Neural progenitor cell (in vitro differentiated cells): Measurements from ENCODE around the gene ASXL2. TPM values are rescaled to one million over a fixed set of nuclear protein-coding genes. Genes with fewer than 3 reads are reported as not detected.
A peak's percentile ranks its signal among the peaks of the same experiment; 100 is the strongest.

ENCODE experiments used
- DNase-seq: peaks from one replicate; pipeline ENCODE4 v3.0.0-alpha.2; 2016; ENCODE audit warnings: low spot score
- H2AFZ ChIP-seq: fragments of 200-600 bp; sonication (generic); replicated peaks from 2 replicates; pipeline ENCODE4 v1.6.1; 2016; ENCODE audit warnings: antibody characterized with exemption
- H3F3A ChIP-seq: fragments of 200-600 bp; sonication (generic); 2 replicates; pipeline ENCODE4 v1.6.1; 2016; ENCODE audit warnings: antibody characterized with exemption, low read depth
- H3K27ac ChIP-seq: fragments of 200-600 bp; sonication (generic); 2 replicates; pipeline ENCODE4 v1.5.1; 2016; ENCODE audit warnings: mild to moderate bottlenecking
- H3K27me3 ChIP-seq: fragments of 200-600 bp; sonication (generic); 2 replicates; pipeline ENCODE4 v1.6.1; 2016; ENCODE audit warnings: mild to moderate bottlenecking, moderate library complexity
- H3K36me3 ChIP-seq: fragments of 200-600 bp; sonication (generic); 2 replicates; pipeline ENCODE4 v1.5.1; 2016
- H3K4me1 ChIP-seq: fragments of 200-600 bp; sonication (generic); 2 replicates; pipeline ENCODE4 v1.6.1; 2016; ENCODE audit warnings: mixed run types
- H3K4me2 ChIP-seq: fragments of 200-600 bp; sonication (generic); 2 replicates; pipeline ENCODE4 v1.6.1; 2016
- H3K4me3 ChIP-seq: fragments of 200-600 bp; sonication (generic); 2 replicates; pipeline ENCODE4 v1.5.1; 2016
- H3K79me2 ChIP-seq: fragments of 200-600 bp; sonication (generic); 2 replicates; pipeline ENCODE4 v1.6.1; 2016; ENCODE audit warnings: low read depth
- H3K9ac ChIP-seq: fragments of 200-600 bp; sonication (generic); 2 replicates; pipeline ENCODE4 v1.6.1; 2016
- H3K9me3 ChIP-seq: fragments of 200-600 bp; sonication (generic); 2 replicates; pipeline ENCODE4 v1.5.1; 2016; ENCODE audit warnings: low read depth
- H4K20me1 ChIP-seq: fragments of 200-600 bp; sonication (generic); 2 replicates; pipeline ENCODE4 v1.6.1; 2016; ENCODE audit warnings: low read depth
- H3K27ac Mint-ChIP-seq: 3 replicates; pipeline ENCODE4 v1.8.0; 2021; ENCODE audit warnings: mixed read lengths
- H3K27me3 Mint-ChIP-seq: 2 replicates; pipeline ENCODE4 v1.8.0; 2022; ENCODE audit warnings: low read depth, mild to moderate bottlenecking, inconsistent platforms, moderate library complexity, mixed read lengths; ENCODE audit not compliant: insufficient read depth
- H3K36me3 Mint-ChIP-seq: 3 replicates; pipeline ENCODE4 v1.8.0; 2021; ENCODE audit warnings: mixed read lengths
- H3K4me1 Mint-ChIP-seq: 3 replicates; pipeline ENCODE4 v1.8.0; 2021; ENCODE audit warnings: mixed read lengths
- H3K4me3 Mint-ChIP-seq: 3 replicates; pipeline ENCODE4 v1.8.0; 2021; ENCODE audit warnings: mild to moderate bottlenecking, moderate library complexity, mixed read lengths
- H3K9me3 Mint-ChIP-seq: 3 replicates; pipeline ENCODE4 v1.8.0; 2020; ENCODE audit warnings: mixed read lengths
- EZH2 ChIP-seq: fragments of 200-600 bp; sonication (generic); IDR thresholded peaks from 2 replicates; pipeline ENCODE4 v1.6.1; 2017; ENCODE audit warnings: antibody characterized with exemption, mild to moderate bottlenecking, moderate library complexity
- EZH2phosphoT487 ChIP-seq: fragments of 200-600 bp; sonication (generic); IDR thresholded peaks from 2 replicates; pipeline ENCODE4 v1.6.1; 2017; ENCODE audit warnings: antibody characterized with exemption
- total RNA-seq: library from RNA; depleted of rRNA; stranded (reverse); fragments of >200 nt; gene quantifications from 2 replicates; pipeline ENCODE4 v1.2.3, GENCODE V29; 2015; ENCODE audit warnings: low replicate concordance
- TF ChIP-seq, protein P1 (sequence below): fragments of 200-600 bp; sonication (generic); IDR thresholded peaks from 2 replicates; pipeline ENCODE4 v1.5.1; 2017; ENCODE audit warnings: antibody characterized with exemption, mild to moderate bottlenecking

The ASXL2 gene
- total RNA-seq, 1 donor from 2014 or later = 8.7 TPM

DNA sequence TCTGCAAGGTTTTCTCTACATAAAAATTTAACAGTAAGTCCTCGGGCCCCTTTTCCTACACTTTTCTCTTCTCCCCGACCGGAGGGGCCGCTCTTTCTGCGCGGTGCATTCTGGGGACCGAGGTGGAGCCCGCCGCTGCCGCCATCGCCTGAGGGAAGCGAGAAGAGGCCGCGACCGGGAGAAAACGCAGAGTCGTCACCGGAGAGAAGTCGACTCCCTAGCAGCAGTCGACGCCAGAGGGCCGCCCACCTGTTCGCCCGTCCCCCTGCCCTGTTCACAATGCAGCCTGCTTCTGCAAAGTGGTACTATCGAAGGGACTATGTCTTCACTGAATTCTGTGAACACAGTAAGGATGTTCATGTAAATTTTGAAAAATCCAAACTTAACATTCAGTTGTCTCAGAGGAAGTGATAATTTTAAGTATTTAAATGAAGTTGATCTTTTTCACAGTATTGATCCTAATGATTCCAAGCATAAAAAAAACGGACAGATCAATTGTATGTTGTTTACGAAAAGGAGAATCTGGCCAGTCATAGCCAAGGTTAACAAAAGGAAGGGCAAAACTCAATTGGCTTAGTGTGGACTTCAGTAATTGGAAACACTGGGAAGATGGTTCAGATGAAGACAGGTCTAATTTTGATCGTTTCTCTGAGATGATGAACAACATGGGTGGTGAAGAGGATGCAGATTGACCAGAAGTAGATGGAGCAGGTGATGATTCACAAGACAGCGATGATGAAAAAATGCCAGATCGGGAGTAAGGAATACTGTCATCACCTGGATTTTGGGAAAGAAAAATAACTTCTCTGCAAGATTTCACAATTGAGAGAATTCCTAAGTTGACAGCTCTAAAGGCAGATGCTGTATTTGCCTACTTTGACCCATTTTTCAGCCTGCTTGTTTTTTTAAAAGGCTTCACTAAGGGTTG is 55.8 kb downstream of the ASXL2 start:
- peaks cover 3% of the 10 kb centered on the region for H3K36me3 Mint-ChIP-seq
- Histone ChIP-seq H3K4me2 (no peak overlapping the region), H4K20me1 (no peaks in the 10 kb centered on the region), H3K27ac (no peak overlapping the region), H3K4me3 (no peak overlapping the region), H3K9ac (no peak overlapping the region), H3K36me3 (no peaks in the 10 kb centered on the region), H3K27me3 (no peaks in the 10 kb centered on the region), H3K9me3 (no peaks in the 10 kb centered on the region), H3K79me2 (peaks cover 17% of the 10 kb centered on the region), H2AFZ (no peak overlapping the region), H3K4me1 (peaks cover 9% of the 10 kb centered on the region), H3F3A (peaks cover 5% of the 10 kb centered on the region)
- peak; percentile 28 for DNase-seq
- H3K27me3 Mint-ChIP-seq = no peaks in the 10 kb centered on the region
- H3K4me1 Mint-ChIP-seq = no peaks in the 10 kb centered on the region
- no peak overlapping the region for H3K4me3 Mint-ChIP-seq
- no peaks in the 10 kb centered on the region for H3K9me3 Mint-ChIP-seq
- TF ChIP-seq, protein P1, sequence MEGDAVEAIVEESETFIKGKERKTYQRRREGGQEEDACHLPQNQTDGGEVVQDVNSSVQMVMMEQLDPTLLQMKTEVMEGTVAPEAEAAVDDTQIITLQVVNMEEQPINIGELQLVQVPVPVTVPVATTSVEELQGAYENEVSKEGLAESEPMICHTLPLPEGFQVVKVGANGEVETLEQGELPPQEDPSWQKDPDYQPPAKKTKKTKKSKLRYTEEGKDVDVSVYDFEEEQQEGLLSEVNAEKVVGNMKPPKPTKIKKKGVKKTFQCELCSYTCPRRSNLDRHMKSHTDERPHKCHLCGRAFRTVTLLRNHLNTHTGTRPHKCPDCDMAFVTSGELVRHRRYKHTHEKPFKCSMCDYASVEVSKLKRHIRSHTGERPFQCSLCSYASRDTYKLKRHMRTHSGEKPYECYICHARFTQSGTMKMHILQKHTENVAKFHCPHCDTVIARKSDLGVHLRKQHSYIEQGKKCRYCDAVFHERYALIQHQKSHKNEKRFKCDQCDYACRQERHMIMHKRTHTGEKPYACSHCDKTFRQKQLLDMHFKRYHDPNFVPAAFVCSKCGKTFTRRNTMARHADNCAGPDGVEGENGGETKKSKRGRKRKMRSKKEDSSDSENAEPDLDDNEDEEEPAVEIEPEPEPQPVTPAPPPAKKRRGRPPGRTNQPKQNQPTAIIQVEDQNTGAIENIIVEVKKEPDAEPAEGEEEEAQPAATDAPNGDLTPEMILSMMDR = no peak
- no peak overlapping the region for H3K27ac Mint-ChIP-seq

DNA sequence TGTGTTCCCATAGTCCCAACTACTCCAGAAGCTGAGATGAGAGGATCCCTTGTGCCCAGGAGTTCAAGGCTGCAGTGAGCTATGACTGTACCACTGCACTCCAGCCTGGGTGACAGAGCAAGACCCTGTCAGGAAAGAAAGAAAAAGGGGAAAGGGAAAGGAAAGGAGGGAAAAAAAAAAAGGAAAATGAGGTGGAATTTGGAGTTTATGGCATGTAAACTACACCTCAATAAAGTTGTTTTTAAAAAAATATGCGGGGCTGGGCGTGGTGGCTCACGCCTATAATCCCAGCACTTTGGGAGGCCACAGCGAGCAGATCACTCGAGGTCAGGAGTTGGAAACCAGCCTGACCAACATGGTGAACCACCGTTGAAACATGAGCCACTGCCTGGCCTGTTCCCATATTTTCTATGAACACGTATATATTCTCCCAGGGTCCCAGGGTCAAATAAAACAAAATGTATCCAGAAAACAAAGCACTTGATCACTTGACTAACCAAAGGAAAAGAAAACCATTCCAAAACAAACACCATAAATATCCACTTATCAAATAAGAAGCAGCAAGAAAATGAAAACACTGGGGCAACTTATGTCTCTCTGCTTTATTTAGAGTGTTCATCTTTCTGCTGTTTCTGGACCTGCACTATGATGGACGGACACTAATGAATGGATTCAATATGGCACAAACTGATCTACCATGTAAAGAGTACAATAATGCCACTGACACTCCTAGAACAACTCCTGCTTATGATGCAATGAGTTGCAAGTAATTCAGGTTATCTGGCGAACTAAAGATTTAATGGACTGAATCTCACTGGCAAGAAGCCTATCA is 56.8 kb downstream of the ASXL2 start:
- no peak overlapping the region for H3K9ac ChIP-seq
- H2AFZ ChIP-seq = no peak overlapping the region
- H3K36me3 ChIP-seq = no peaks in the 10 kb centered on the region
- no peaks in the 10 kb centered on the region for H3K9me3 Mint-ChIP-seq
- H3K4me2 ChIP-seq = no peak overlapping the region
- no peaks in the 10 kb centered on the region for H4K20me1 ChIP-seq
- no peak overlapping the region for H3K27ac ChIP-seq
- DNase-seq = no peak
- no peaks in the 10 kb centered on the region for H3K27me3 ChIP-seq
- H3K4me1 ChIP-seq = peaks cover 9% of the 10 kb centered on the region
- TF ChIP-seq EZH2phosphoT487 = no peak
- TF ChIP-seq EZH2 = no peak
- H3K4me1 Mint-ChIP-seq = no peaks in the 10 kb centered on the region
- H3K9me3 ChIP-seq = no peaks in the 10 kb centered on the region
- peak overlapping the region; percentile 57 for H3K27ac Mint-ChIP-seq
- H3K4me3 Mint-ChIP-seq = no peak overlapping the region
- peaks cover 17% of the 10 kb centered on the region for H3K79me2 ChIP-seq
- peaks cover 5% of the 10 kb centered on the region for H3F3A ChIP-seq
- no peaks in the 10 kb centered on the region for H3K27me3 Mint-ChIP-seq
- H3K36me3 Mint-ChIP-seq = peaks cover 3% of the 10 kb centered on the region
- H3K4me3 ChIP-seq = no peak overlapping the region

DNA sequence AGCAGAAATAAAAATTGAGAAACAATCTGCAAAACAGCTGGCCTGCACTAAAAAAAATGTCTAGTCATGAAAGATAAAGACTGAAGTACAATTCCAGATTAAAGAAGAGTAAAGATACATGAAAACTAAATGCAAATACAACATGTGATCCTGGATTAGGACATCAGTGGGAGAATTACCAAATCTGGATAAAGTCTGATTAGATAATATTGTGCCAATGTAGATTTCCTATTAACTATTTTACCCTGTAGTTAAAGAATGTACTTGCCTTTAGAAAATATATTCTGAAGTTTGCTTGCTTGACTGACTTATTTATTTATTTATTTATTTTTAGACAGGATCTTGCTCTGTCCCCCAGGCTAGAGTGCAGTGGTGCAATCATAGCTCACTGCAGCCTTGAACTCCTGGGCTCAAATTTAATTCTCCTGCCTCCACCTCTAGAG is 58.7 kb downstream of the ASXL2 start:
- H3K27me3 ChIP-seq = no peaks in the 10 kb centered on the region
- no peak for DNase-seq
- H3K4me1 ChIP-seq = peaks cover under 1% of the 10 kb centered on the region
- H2AFZ ChIP-seq = no peak overlapping the region
- Mint-ChIP-seq H3K27me3 (no peaks in the 10 kb centered on the region), H3K36me3 (peaks cover 3% of the 10 kb centered on the region), H3K9me3 (no peaks in the 10 kb centered on the region), H3K4me3 (no peak overlapping the region), H3K4me1 (no peaks in the 10 kb centered on the region), H3K27ac (no peak overlapping the region)
- no peak overlapping the region for H3K4me2 ChIP-seq
- H3K9me3 ChIP-seq = no peaks in the 10 kb centered on the region
- no peaks in the 10 kb centered on the region for H4K20me1 ChIP-seq
- no peaks in the 10 kb centered on the region for H3K36me3 ChIP-seq
- H3K79me2 ChIP-seq = peaks cover 15% of the 10 kb centered on the region
- H3K9ac ChIP-seq = no peak overlapping the region
- TF ChIP-seq EZH2phosphoT487 (no peak), EZH2 (no peak)
- TF ChIP-seq, protein P1 = no peak
- H3F3A ChIP-seq = peaks cover 5% of the 10 kb centered on the region
- no peak overlapping the region for H3K27ac ChIP-seq
- H3K4me3 ChIP-seq = no peak overlapping the region
